Neutrophil (primary cell): ENCODE results near the gene CAMK1.

Experiments
- H3K27ac ChIP-seq: fragments of 200-600 bp; sonication (generic); 2 replicates; pipeline ENCODE4 v1.5.1; 2016; ENCODE audit warnings: mild to moderate bottlenecking, moderate library complexity
- H3K27me3 ChIP-seq: fragments of 200-600 bp; sonication (generic); 2 replicates; pipeline ENCODE4 v1.6.0; 2016; ENCODE audit warnings: mild to moderate bottlenecking
- H3K36me3 ChIP-seq: fragments of 200-600 bp; sonication (generic); 2 replicates; pipeline ENCODE4 v1.5.1; 2017
- H3K4me1 ChIP-seq, 2 experiments: fragments of 200-600 bp in 1 of 2; sonication (generic) in 1 of 2; 1 replicate in 1 of 2; 2 replicates in 1 of 2; pipeline versions ENCODE4 v1.5.1 to v1.6.1; 2013 to 2016; ENCODE audit warnings: low read depth in 1 of 2, low read length in 1 of 2, mild to moderate bottlenecking in 1 of 2, moderate library complexity in 1 of 2; ENCODE audit not compliant: control insufficient read depth in 1 of 2, insufficient read depth in 1 of 2
- H3K4me3 ChIP-seq, 2 experiments: fragments of 200-600 bp in 1 of 2; sonication (generic) in 1 of 2; 1 replicate in 1 of 2; 2 replicates in 1 of 2; pipeline ENCODE4 v1.5.1; 2013 to 2016; ENCODE audit warnings: low read depth in 1 of 2, low read length in 1 of 2, mild to moderate bottlenecking in 1 of 2, moderate library complexity in 1 of 2
- H3K9me3 ChIP-seq: fragments of 200-600 bp; sonication (generic); 2 replicates; pipeline ENCODE4 v1.5.1; 2016
- CTCF ChIP-seq: fragments of 200-600 bp; sonication (generic); IDR thresholded peaks from 2 replicates; pipeline ENCODE4 v1.5.1; 2016; ENCODE audit warnings: antibody characterized with exemption

Gene CAMK1

GRCh38 chr3:9786209-9786739 lies 16.5 kb upstream of the CAMK1 start:
- Histone ChIP-seq H3K27me3 (no peaks in the 10 kb centered on the region), H3K27ac (peak overlapping the region; percentile 47), H3K9me3 (no peaks in the 10 kb centered on the region), H3K36me3 (peaks cover 83% of the 10 kb centered on the region), H3K4me3 (no peak overlapping the region), H3K4me1 (peaks cover 28 to 29% of the 10 kb centered on the region in 2 experiments)
- no peak for TF ChIP-seq CTCF

- H3K9me3 ChIP-seq, result no peaks in the 10 kb centered on the region
- H3K27ac ChIP-seq, result no peak overlapping the region
- peaks cover 80% of the 10 kb centered on the region for H3K36me3 ChIP-seq
Observed at GRCh38 chr3:9785602-9786001, 15.9 kb upstream of the CAMK1 start.

GRCh38 chr3:9784965-9785364 lies 15.2 kb upstream of the CAMK1 start:
- TF ChIP-seq CTCF, result no peak
- peaks cover 29 to 30% of the 10 kb centered on the region in 2 experiments for H3K4me1 ChIP-seq
- no peaks in the 10 kb centered on the region for H3K9me3 ChIP-seq
- no peak overlapping the region for H3K4me3 ChIP-seq
- H3K27ac ChIP-seq, result no peak overlapping the region
- H3K36me3 ChIP-seq, result peaks cover 73% of the 10 kb centered on the region
- H3K27me3 ChIP-seq, result no peaks in the 10 kb centered on the region

More at GRCh38 chr3:9785602-9786001, 15.9 kb upstream of the CAMK1 start:
- TF ChIP-seq CTCF, result no peak
- Histone ChIP-seq H3K27me3 (no peaks in the 10 kb centered on the region), H3K4me3 (no peak overlapping the region), H3K4me1 (peaks cover 28 to 29% of the 10 kb centered on the region in 2 experiments)

- H3K36me3 ChIP-seq, result peaks cover 63% of the 10 kb centered on the region
- H3K27me3 ChIP-seq, result no peaks in the 10 kb centered on the region
- peaks cover 39 to 40% of the 10 kb centered on the region in 2 experiments for H3K4me1 ChIP-seq
- H3K27ac ChIP-seq, result no peak overlapping the region
- no peak overlapping the region for H3K4me3 ChIP-seq
- no peaks in the 10 kb centered on the region for H3K9me3 ChIP-seq
- no peak for TF ChIP-seq CTCF
Observed at GRCh38 chr3:9783954-9784353, 14.2 kb upstream of the CAMK1 start.

- no peaks in the 10 kb centered on the region for H3K27me3 ChIP-seq
- peaks cover 56% of the 10 kb centered on the region for H3K36me3 ChIP-seq
- H3K27ac ChIP-seq, result peak overlapping the region; percentile 94
- H3K4me1 ChIP-seq, result peaks cover 45% of the 10 kb centered on the region in 2 experiments
- H3K9me3 ChIP-seq, result no peaks in the 10 kb centered on the region
- no peak for TF ChIP-seq CTCF
- no peak overlapping the region for H3K4me3 ChIP-seq
Observed at GRCh38 chr3:9782770-9783169, 13.0 kb upstream of the CAMK1 start.
